HCT116 (cell line): ENCODE data around the gene PIP4K2C. TPM values are rescaled to one million over a fixed set of nuclear protein-coding genes. Genes with fewer than 3 reads are reported as not detected.

Experiments used
- ATAC-seq: fragments of 200-7000 bp; cut with Tn5 transposase; 2 replicates; pipeline ENCODE4 v1.9.1; 2020; ENCODE audit warnings: mild to moderate bottlenecking, moderate library complexity
- BruUV-seq: library from RNA; stranded (reverse); fragments of 400-500 nt; replicated peaks from 2 replicates; lab custom pipeline; 2021; lab: Mats Ljungman, UMichigan
- CTCF ChIA-PET: fragments of 300-600 bp; sonication (Branson Sonifier 250); formaldehyde crosslinking; loops from one replicate; lab custom pipeline; 2021; ENCODE audit warnings: antibody characterized with exemption; lab: Charles Lee
- POLR2A ChIA-PET: fragments of 300-600, 350-600 bp; sonication (Branson Sonifier 250); formaldehyde crosslinking; loops from one replicate; lab custom pipeline; 2021; ENCODE audit warnings: antibody characterized with exemption; lab: Charles Lee
- RAD21 ChIA-PET, 2 experiments: fragments of 300-600 bp; sonication (Branson Sonifier 250); formaldehyde crosslinking; loops; one replicate each; lab custom pipeline; 2023; ENCODE audit warnings: low total read pairs in 2 of 2; ENCODE audit not compliant: uncharacterized antibody in 2 of 2, unreplicated experiment in 2 of 2, low non-redundant PET in 1 of 2; lab: Charles Lee
- DNase-seq: peaks from one replicate; pipeline ENCODE4 v3.0.0-alpha.2; 2010; ENCODE audit warnings: low read depth, low spot score
- H2AFZ ChIP-seq: fragments of 200-600 bp; shearing (Covaris generic), sonication (generic); 2 replicates; pipeline ENCODE4 v1.6.1; 2017; ENCODE audit warnings: low read depth, mixed run types, mixed read lengths, antibody characterized with exemption, low read length; ENCODE audit not compliant: poor library complexity, severe bottlenecking
- H3K27ac ChIP-seq: 2 replicates; pipeline ENCODE4 v1.5.1; 2012; ENCODE audit warnings: low read depth, low read length
- H3K27me3 ChIP-seq: fragments of 200-600 bp; sonication (generic); 2 replicates; pipeline ENCODE4 v1.6.1; 2016; ENCODE audit warnings: mixed run types, low read length, mixed read lengths; ENCODE audit not compliant: insufficient read depth
- H3K36me3 ChIP-seq, 2 experiments: fragments of 200-500 bp in 1 of 2; fragments of 200-600 bp in 1 of 2; sonication (Bioruptor generic) in 1 of 2; sonication (generic) in 1 of 2; 2 replicates each; pipeline versions ENCODE4 v1.5.1 to v1.6.1; 2014 to 2016; ENCODE audit warnings: low read length in 2 of 2, inconsistent platforms in 1 of 2, mixed read lengths in 1 of 2, mixed run types in 1 of 2; ENCODE audit not compliant: insufficient read depth in 2 of 2, control insufficient read depth in 1 of 2
- H3K4me1 ChIP-seq, 2 experiments: fragments of 200-600 bp in 1 of 2; sonication (generic) in 1 of 2; 2 replicates each; pipeline versions ENCODE4 v1.5.1 to v1.6.1; 2012 to 2017; ENCODE audit warnings: low read length in 2 of 2, inconsistent platforms in 1 of 2, mild to moderate bottlenecking in 1 of 2, mixed read lengths in 1 of 2, mixed run types in 1 of 2, moderate library complexity in 1 of 2; ENCODE audit not compliant: insufficient read depth in 2 of 2, control insufficient read depth in 1 of 2
- H3K4me2 ChIP-seq: fragments of 200-600 bp; sonication (generic); 2 replicates; pipeline ENCODE4 v1.6.1; 2017; ENCODE audit warnings: mixed run types, low read length, mixed read lengths
- H3K4me3 ChIP-seq, 2 experiments: fragments of 200-600 bp in 1 of 2; sonication (generic) in 1 of 2; replicated peaks in 1 of 2; 2 replicates each; pipeline ENCODE4 v1.5.1; 2011 to 2016; ENCODE audit warnings: low read length in 2 of 2, control low read depth in 1 of 2, low read depth in 1 of 2, mild to moderate bottlenecking in 1 of 2, mixed read lengths in 1 of 2, mixed run types in 1 of 2
- H3K79me2 ChIP-seq: fragments of 200-600 bp; sonication (generic); 2 replicates; pipeline ENCODE4 v1.6.1; 2017; ENCODE audit warnings: mild to moderate bottlenecking, mixed run types, low read length, moderate library complexity, mixed read lengths; ENCODE audit not compliant: insufficient read depth
- H3K9ac ChIP-seq: fragments of 200-600 bp; sonication (generic); 2 replicates; pipeline ENCODE4 v1.6.1; 2016; ENCODE audit warnings: low read length, mixed read lengths
- H3K9me2 ChIP-seq: fragments of 200-600 bp; sonication (generic), shearing (Covaris generic); 2 replicates; pipeline ENCODE4 v1.6.1; 2017; ENCODE audit warnings: mixed run types, mild to moderate bottlenecking, moderate library complexity; ENCODE audit not compliant: insufficient read depth
- H3K9me3 ChIP-seq, 2 experiments: fragments of 200-500 bp in 1 of 2; fragments of 200-600 bp in 1 of 2; sonication (Bioruptor generic) in 1 of 2; sonication (generic) in 1 of 2; 2 replicates each; pipeline ENCODE4 v1.6.1; 2014 to 2017; ENCODE audit warnings: low read length in 2 of 2, mixed read lengths in 2 of 2, inconsistent platforms in 1 of 2, low read depth in 1 of 2, mild to moderate bottlenecking in 1 of 2, mixed run types in 1 of 2, moderate library complexity in 1 of 2; ENCODE audit not compliant: control insufficient read depth in 1 of 2, insufficient read depth in 1 of 2
- H4K20me1 ChIP-seq: fragments of 200-600 bp; sonication (generic), shearing (Covaris generic); 2 replicates; pipeline ENCODE4 v1.6.1; 2017; ENCODE audit warnings: mixed run types, mild to moderate bottlenecking, moderate library complexity; ENCODE audit not compliant: insufficient read depth
- ATF3 ChIP-seq: IDR thresholded peaks from 2 replicates; pipeline ENCODE4 v1.6.1; 2012
- CBX3 ChIP-seq: IDR thresholded peaks from 2 replicates; pipeline ENCODE4 v1.6.1; 2012; ENCODE audit warnings: low read depth
- CEBPB ChIP-seq: IDR thresholded peaks from 2 replicates; pipeline ENCODE4 v1.6.1; 2012; ENCODE audit warnings: low read depth
- CTCF ChIP-seq, 3 experiments: fragments of 200-600 bp in 1 of 3; sonication (generic) in 1 of 3; IDR thresholded peaks in 2 of 3; conservative IDR thresholded peaks in 1 of 3; 2 replicates each; pipeline ENCODE4 v1.5.1; 2012 to 2017; ENCODE audit warnings: low read depth in 2 of 3, low read length in 2 of 3, antibody characterized with exemption in 1 of 3, borderline replicate concordance in 1 of 3, control low read depth in 1 of 3, mild to moderate bottlenecking in 1 of 3, mixed read lengths in 1 of 3, mixed run types in 1 of 3, moderate library complexity in 1 of 3; ENCODE audit not compliant: insufficient read depth in 1 of 3
- EGR1 ChIP-seq: IDR thresholded peaks from 2 replicates; pipeline ENCODE4 v1.6.1; 2012; ENCODE audit warnings: low read depth
- ELF1 ChIP-seq: IDR thresholded peaks from 2 replicates; pipeline ENCODE4 v1.6.1; 2012; ENCODE audit warnings: low read depth, borderline replicate concordance
- EZH2phosphoT487 ChIP-seq: fragments of 200-600 bp; IDR thresholded peaks from 2 replicates; pipeline ENCODE4 v1.6.1; 2018; ENCODE audit warnings: antibody characterized with exemption, borderline replicate concordance
- FOSL1 ChIP-seq: IDR thresholded peaks from 2 replicates; pipeline ENCODE4 v1.6.1; 2012; ENCODE audit warnings: low read depth
- MAX ChIP-seq: IDR thresholded peaks from 2 replicates; pipeline ENCODE4 v1.6.1; 2012
- POLR2AphosphoS5 ChIP-seq: IDR thresholded peaks from 2 replicates; pipeline ENCODE4 v1.6.1; 2011; ENCODE audit warnings: mild to moderate bottlenecking, low read depth, low read length, moderate library complexity
- RAD21 ChIP-seq: IDR thresholded peaks from 2 replicates; pipeline ENCODE4 v1.6.1; 2012; ENCODE audit warnings: low read depth, mild to moderate bottlenecking
- REST ChIP-seq: IDR thresholded peaks from 2 replicates; pipeline ENCODE4 v1.6.1; 2012; ENCODE audit warnings: low read depth
- SRF ChIP-seq: IDR thresholded peaks from 2 replicates; pipeline ENCODE4 v1.6.1; 2012; ENCODE audit warnings: low read depth
- TCF7L2 ChIP-seq: IDR thresholded peaks from 2 replicates; pipeline ENCODE4 v1.7.0; 2011; ENCODE audit warnings: borderline replicate concordance, inconsistent platforms; ENCODE audit not compliant: insufficient read depth, insufficient read length; ENCODE audit errors: extremely low read depth
- ZFX ChIP-seq: fragments of 450-650 bp; IDR thresholded peaks from 2 replicates; pipeline ENCODE4 v1.6.1; 2017
- intact Hi-C: fragments of 100-400 bp; cut with micrococcal nuclease; formaldehyde crosslinking; loops from 2 replicates; pipeline ENCODE4 v1.10.0; 2022
- total RNA-seq: library from RNA; stranded (reverse); gene quantifications from one replicate; pipeline ENCODE4 v1.2.1, GENCODE V29; 2021; ENCODE audit not compliant: unreplicated experiment

Gene PIP4K2C
- total RNA-seq, 1 experiment from 2014 or later = 38.4 TPM

- no peak overlapping the region for H2AFZ ChIP-seq
- no peak overlapping the region for H3K4me3 ChIP-seq
- BruUV-seq = no TSS peak
- ChIA-PET CTCF (interaction anchor here (1.4 kb wide), 1 partner anchor 17 kb away, joined by 4 read pairs; the partner anchor contains the start of gene B4GALNT1), POLR2A (no interaction called here), RAD21 (no interaction called here)
- no peaks in the 10 kb centered on the region for H3K36me3 ChIP-seq
- no peak overlapping the region for H3K9ac ChIP-seq
- no peak overlapping the region for H3K4me2 ChIP-seq
- no peaks in the 10 kb centered on the region for H4K20me1 ChIP-seq
- DNase-seq (no peak), ATAC-seq (no peak)
- no peaks in the 10 kb centered on the region for H3K9me3 ChIP-seq
- no peaks in the 10 kb centered on the region for H3K79me2 ChIP-seq
- no peaks in the 10 kb centered on the region for H3K27me3 ChIP-seq
- intact Hi-C loops = no loop called here
- no peaks in the 10 kb centered on the region for H3K9me2 ChIP-seq
- H3K4me1 ChIP-seq = peaks cover 0 to 9% of the 10 kb centered on the region in 2 experiments; a peak in 1 of 4 replicates
- TF ChIP-seq EZH2phosphoT487 (no peak), REST (no peak), CBX3 (no peak), RAD21 (no peak), ELF1 (no peak), TCF7L2 (no peak), FOSL1 (no peak), CEBPB (no peak), ATF3 (no peak), EGR1 (no peak), ZFX (no peak), MAX (no peak), SRF (no peak), CTCF (IDR thresholded peaks at IDR 0.05 in 2 of 3, conservative IDR thresholded peaks at IDR 0.05 in 1 of 3; ENCODE audit: borderline replicate concordance in 1 of 3, insufficient read depth in 1 of 3, low read depth in 2 of 3, low read length in 2 of 3) (no peak), POLR2AphosphoS5 (no peak)
- no peak overlapping the region for H3K27ac ChIP-seq
Measured at GRCh38 chr12:57615637-57616036, 24.6 kb downstream of the PIP4K2C start.
